Measurements from ENCODE around the gene IL36B.

DNA sequence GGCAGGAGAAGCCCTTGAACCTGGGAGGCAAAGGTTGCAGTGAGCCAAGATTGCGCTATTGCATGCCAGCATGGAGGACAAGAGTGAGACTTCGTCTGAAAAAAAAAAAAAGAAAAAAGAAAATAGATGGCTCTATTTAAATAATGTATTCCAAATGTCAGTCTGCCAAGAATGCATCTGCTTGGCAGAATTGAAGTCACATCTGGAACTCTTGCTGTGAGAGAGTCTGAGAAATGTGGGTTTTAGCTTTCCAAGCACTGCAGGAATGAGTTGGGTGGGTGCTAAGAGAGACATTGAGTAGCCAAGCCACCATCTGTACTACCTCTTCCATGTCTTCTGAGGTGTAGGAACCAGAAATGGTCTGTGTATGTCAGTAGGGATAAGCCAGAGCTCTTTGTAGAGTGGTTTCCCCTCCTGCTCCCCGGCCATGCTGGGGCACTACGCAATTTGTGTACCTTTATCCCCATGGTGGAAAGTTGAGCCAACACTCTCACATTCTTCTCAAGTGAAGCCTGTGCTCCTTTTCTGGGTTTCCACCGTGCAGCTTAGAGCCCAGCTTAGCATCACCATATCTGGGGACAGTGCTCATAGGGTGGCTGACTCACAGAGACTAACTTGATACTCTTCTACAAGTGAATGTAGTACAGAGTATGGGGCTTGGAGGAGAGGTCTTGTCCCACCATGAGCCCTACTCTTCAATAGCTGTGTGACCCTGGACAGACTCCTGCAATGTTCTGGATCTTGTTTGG, 40.4 kb upstream of the IL36B start:
- TF ChIP-seq ZNF384 (IDR thresholded peaks at IDR 0.05) (no peak), FOXA1 (IDR thresholded peaks at IDR 0.05) (no peak), ELF4 (IDR thresholded peaks at IDR 0.05) (no peak), L3MBTL2 (conservative IDR thresholded peaks at IDR 0.05) (no peak), BHLHE40 (IDR thresholded peaks at IDR 0.05; ENCODE audit: borderline replicate concordance) (no peak), SUZ12 (IDR thresholded peaks at IDR 0.05) (no peak), NFRKB (IDR thresholded peaks at IDR 0.05) (no peak), LEF1 (IDR thresholded peaks at IDR 0.05; ENCODE audit: borderline replicate concordance) (no peak), FOXK2 (IDR thresholded peaks at IDR 0.05) (no peak), ARNT (IDR thresholded peaks at IDR 0.05) (no peak)
- TF ChIP-seq, protein P1, sequence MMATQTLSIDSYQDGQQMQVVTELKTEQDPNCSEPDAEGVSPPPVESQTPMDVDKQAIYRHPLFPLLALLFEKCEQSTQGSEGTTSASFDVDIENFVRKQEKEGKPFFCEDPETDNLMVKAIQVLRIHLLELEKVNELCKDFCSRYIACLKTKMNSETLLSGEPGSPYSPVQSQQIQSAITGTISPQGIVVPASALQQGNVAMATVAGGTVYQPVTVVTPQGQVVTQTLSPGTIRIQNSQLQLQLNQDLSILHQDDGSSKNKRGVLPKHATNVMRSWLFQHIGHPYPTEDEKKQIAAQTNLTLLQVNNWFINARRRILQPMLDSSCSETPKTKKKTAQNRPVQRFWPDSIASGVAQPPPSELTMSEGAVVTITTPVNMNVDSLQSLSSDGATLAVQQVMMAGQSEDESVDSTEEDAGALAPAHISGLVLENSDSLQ (IDR thresholded peaks at IDR 0.05): no peak
